CD4-positive, alpha-beta T cell (primary cell): ENCODE data around the gene LMAN2. TPM values are rescaled to one million over a fixed set of nuclear protein-coding genes. Genes with fewer than 3 reads are reported as not detected.

Experiments used
- ATAC-seq: fragments of 200-7000 bp; cut with Tn5 transposase; one replicate; pipeline ENCODE4 v1.10.0; 2022; ENCODE audit warnings: mild to moderate bottlenecking; ENCODE audit not compliant: poor library complexity
- CTCF ChIA-PET: fragments of 350-600 bp; sonication (Branson Sonifier 250); formaldehyde crosslinking; loops from one replicate; lab custom pipeline; 2021; ENCODE audit warnings: antibody characterized with exemption, inconsistent platforms; lab: Charles Lee
- POLR2A ChIA-PET: fragments of 350-600 bp; sonication (Branson Sonifier 250); formaldehyde crosslinking; loops from one replicate; lab custom pipeline; 2021; ENCODE audit warnings: antibody characterized with exemption, inconsistent platforms; lab: Charles Lee
- DNase-seq, 14 experiments: peaks; one replicate each; pipeline ENCODE4 v3.0.0-alpha.2; 2013 to 2020; ENCODE audit warnings: mixed read lengths in 2 of 14
- H3K27ac ChIP-seq, 2 donors: one replicate each; pipeline versions ENCODE4 v1.5.1 to v1.7.0; 2013; ENCODE audit warnings: low read length in 2 of 2, low read depth in 1 of 2, mild to moderate bottlenecking in 1 of 2
- H3K27me3 ChIP-seq, 2 experiments: 1 replicate in 1 of 2; 2 replicates in 1 of 2; pipeline versions ENCODE4 v1.6.1 to v1.7.0; 2013; ENCODE audit warnings: low read length in 2 of 2, control low read depth in 1 of 2, mild to moderate bottlenecking in 1 of 2, moderate library complexity in 1 of 2; ENCODE audit not compliant: insufficient read depth in 2 of 2, control insufficient read depth in 1 of 2
- H3K36me3 ChIP-seq: one replicate; pipeline ENCODE4 v1.6.1; 2013; ENCODE audit warnings: low read length, control low read depth; ENCODE audit not compliant: insufficient read depth
- H3K4me1 ChIP-seq: one replicate; pipeline ENCODE4 v1.6.1; 2013; ENCODE audit warnings: low read length, control low read depth; ENCODE audit not compliant: insufficient read depth
- H3K4me3 ChIP-seq: one replicate; pipeline ENCODE4 v1.5.1; 2013; ENCODE audit warnings: mild to moderate bottlenecking, low read length, moderate library complexity
- H3K9me3 ChIP-seq, 2 experiments: 1 replicate in 1 of 2; 2 replicates in 1 of 2; pipeline versions ENCODE4 v1.6.1 to v1.7.0; 2013; ENCODE audit warnings: low read length in 2 of 2, mild to moderate bottlenecking in 2 of 2, control low read depth in 1 of 2, moderate library complexity in 1 of 2; ENCODE audit not compliant: control insufficient read depth in 1 of 2, insufficient read depth in 1 of 2
- H3K27ac Mint-ChIP-seq: one replicate; pipeline ENCODE4 v1.8.0; 2020; ENCODE audit warnings: mixed read lengths
- H3K27me3 Mint-ChIP-seq: one replicate; pipeline ENCODE4 v1.8.0; 2021; ENCODE audit warnings: mixed read lengths
- H3K36me3 Mint-ChIP-seq: one replicate; pipeline ENCODE4 v1.8.0; 2021; ENCODE audit warnings: low read depth, mixed read lengths
- H3K4me1 Mint-ChIP-seq: one replicate; pipeline ENCODE4 v1.8.0; 2021; ENCODE audit warnings: low read depth, mixed read lengths
- H3K4me3 Mint-ChIP-seq: one replicate; pipeline ENCODE4 v1.8.0; 2020; ENCODE audit warnings: mild to moderate bottlenecking, mixed read lengths
- H3K9me3 Mint-ChIP-seq: one replicate; pipeline ENCODE4 v1.8.0; 2020; ENCODE audit warnings: mixed read lengths
- CTCF ChIP-seq: fragments of 200-600 bp; IDR thresholded peaks from one replicate; pipeline ENCODE4 v1.8.0; 2022; ENCODE audit warnings: antibody characterized with exemption, mild to moderate bottlenecking
- intact Hi-C, 2 experiments: fragments of 100-400 bp; cut with DNase I in 1 of 2; cut with micrococcal nuclease in 1 of 2; formaldehyde crosslinking; loops; one replicate each; pipeline versions ENCODE4 v1.15.1 to v1.9.0; 2023 to 2025; cut with DNase I, micrococcal nuclease
- total RNA-seq, 174 experiments: library from RNA in 2 of 174; stranded (reverse) in 2 of 174; gene quantifications; one replicate each; pipeline ENCODE4 v1.2.3 and lab custom pipeline; 2021 to 2026

Gene LMAN2
- total RNA-seq, 2 experiments from 2014 or later = 54.5 to 55.6 TPM

DNA sequence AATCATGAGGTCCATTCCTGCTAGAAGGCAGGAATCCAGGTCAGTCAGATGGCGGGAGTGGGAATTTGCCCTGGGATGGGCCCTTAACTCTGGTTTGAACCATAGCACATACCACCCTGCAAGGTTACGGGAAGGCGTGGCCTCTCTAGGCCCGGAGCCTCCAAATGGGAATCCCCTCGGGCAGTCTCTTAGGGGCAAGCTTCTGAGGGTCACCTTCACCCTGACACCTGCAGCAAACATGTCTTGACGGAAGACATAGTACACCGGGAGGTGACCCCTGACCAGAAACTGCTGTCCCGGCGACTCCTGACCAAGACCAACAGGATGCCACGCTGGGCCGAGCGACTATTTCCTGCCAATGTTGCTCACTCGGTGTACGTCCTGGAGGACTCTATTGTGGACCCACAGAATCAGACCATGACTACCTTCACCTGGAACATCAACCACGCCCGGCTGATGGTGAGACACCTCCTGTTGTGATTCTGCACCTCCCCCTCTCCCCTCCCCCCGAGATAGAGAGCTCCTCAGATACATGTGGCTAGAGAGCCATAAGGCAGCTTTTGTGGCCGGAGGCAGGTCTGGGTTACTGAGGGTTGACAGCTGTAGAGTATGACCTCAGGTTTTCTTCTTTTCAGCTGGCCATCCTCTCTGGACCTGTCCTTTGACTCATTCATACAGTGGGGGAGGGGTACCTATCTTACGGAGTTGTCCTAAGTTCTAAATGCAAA is 46.9 kb downstream of the LMAN2 start:
- Mint-ChIP-seq H3K27ac (peak overlapping the region; percentile 88), H3K9me3 (no peaks in the 10 kb centered on the region), H3K36me3 (peaks cover 48% of the 10 kb centered on the region), H3K27me3 (no peaks in the 10 kb centered on the region), H3K4me1 (peaks cover 77% of the 10 kb centered on the region), H3K4me3 (peak overlapping the region; percentile 90)
- intact Hi-C loops = loop anchor here in 1 of 2 experiments (5.0 to 10.0 kb wide), 2 partner anchors 172 to 850 kb away; partner anchors contain the start of genes NHP2 and NSD1
- ATAC-seq (no peak), DNase-seq (peak in 3 of 14 experiments; percentile 39 to 51 (median 42))
- ChIA-PET POLR2A (no interaction called here), CTCF (no interaction called here)
- Histone ChIP-seq H3K36me3 (peaks cover 21% of the 10 kb centered on the region), H3K4me1 (peaks cover 88% of the 10 kb centered on the region), H3K4me3 (peak overlapping the region; percentile 92), H3K9me3 (no peaks in the 10 kb centered on the region), H3K27me3 (no peaks in the 10 kb centered on the region), H3K27ac (peak overlapping the region; percentile 60 to 78)
- TF ChIP-seq CTCF = no peak

- intact Hi-C loops = loop anchor here in 1 of 2 experiments (1.0 to 10.0 kb wide), 4 partner anchors 172 to 851 kb away; partner anchors contain the start of genes NHP2, NSD1 and TMED9
- H3K27me3 Mint-ChIP-seq = no peaks in the 10 kb centered on the region
- H3K27ac Mint-ChIP-seq = peak overlapping the region; percentile 88
- Histone ChIP-seq H3K27me3 (no peaks in the 10 kb centered on the region), H3K4me1 (peaks cover 86% of the 10 kb centered on the region), H3K27ac (peak overlapping the region; percentile 60 to 78), H3K4me3 (peak overlapping the region; percentile 92), H3K9me3 (no peaks in the 10 kb centered on the region), H3K36me3 (peaks cover 21% of the 10 kb centered on the region)
- POLR2A ChIA-PET = interaction anchor here (0.7 to 3.4 kb wide), 5 partner anchors 9 to 171 kb away, joined by 3 to 15 read pairs (median 4); partner anchors contain the start of genes GRK6 and LMAN2
- H3K36me3 Mint-ChIP-seq = peaks cover 48% of the 10 kb centered on the region
- CTCF ChIA-PET = interaction anchor here (0.6 to 1.3 kb wide), 4 partner anchors 12 to 197 kb away, joined by 3 to 4 read pairs (median 4); no protein-coding TSS in a partner anchor
- ATAC-seq (peak; percentile 6), DNase-seq (peak in 1 of 14 experiments; percentile 30)
- H3K4me3 Mint-ChIP-seq = peak overlapping the region; percentile 90
- no peak for TF ChIP-seq CTCF
- H3K9me3 Mint-ChIP-seq = no peaks in the 10 kb centered on the region
- H3K4me1 Mint-ChIP-seq = peaks cover 77% of the 10 kb centered on the region
Observed at GRCh38 chr5:177303925-177304391, 47.5 kb downstream of the LMAN2 start.

DNA sequence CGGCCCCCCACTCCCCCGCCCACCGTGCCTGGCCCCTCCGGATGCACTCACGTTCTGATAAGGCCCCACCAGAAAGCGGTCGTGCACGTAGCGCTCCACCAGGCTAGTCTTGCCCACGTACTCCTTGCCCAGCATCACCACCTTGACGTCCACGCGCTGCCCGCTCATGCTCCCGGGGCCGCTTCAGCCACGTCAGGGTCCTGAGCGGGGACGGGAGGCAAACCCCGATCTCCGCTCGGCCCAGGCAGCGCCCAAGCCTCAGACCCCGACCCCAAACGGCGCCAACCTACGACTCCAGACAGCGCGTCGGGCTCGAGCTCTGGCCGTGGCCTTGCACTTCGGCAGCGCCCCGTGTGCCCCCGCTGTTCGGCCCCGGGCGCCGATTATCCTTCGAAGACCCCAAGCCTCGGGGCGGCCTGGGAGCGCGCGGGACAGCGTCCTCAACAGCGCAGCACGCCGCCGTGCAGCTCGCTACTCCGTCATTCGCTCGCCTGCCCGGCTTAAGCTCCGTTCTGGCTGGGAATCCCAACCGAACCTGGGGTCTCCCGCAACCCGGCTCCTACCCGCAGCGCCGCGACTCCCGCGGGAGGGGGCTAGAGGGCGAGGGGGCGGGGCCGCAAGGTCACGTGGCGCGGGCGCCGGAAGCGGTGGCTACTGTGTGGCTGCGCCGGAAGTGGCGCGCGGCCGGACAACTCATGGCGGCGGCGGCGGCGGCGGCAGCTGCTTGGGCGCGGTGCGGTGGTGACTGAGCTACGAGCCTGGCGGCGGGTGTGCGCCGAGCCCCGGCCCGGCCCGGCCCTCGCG is 48.1 kb downstream of the LMAN2 start, which contains the start of the genes PRELID1 and RAB24:
Gene PRELID1, plus strand, starts transcription at position 679 of the 804 bp plus-strand sequence. CDS start 187 bp downstream, outside the sequence.
Gene RAB24, minus strand, starts transcription at position 599 of the 804 bp plus-strand sequence. Its CDS starts 431 bp downstream, at position 168.
- peak within 1 kb of the TSS; percentile 90 for H3K4me3 Mint-ChIP-seq
- DNase-seq (peak; percentile 73 to 95 (median 86)), ATAC-seq (peak; percentile 67)
- H3K9me3 ChIP-seq = no peaks in the 10 kb centered on the region
- peaks cover 82% of the 10 kb centered on the region for H3K4me1 ChIP-seq
- no peaks in the 10 kb centered on the region for H3K27me3 ChIP-seq
- CTCF ChIA-PET = interaction anchor here (0.6 to 1.3 kb wide), 4 partner anchors 13 to 198 kb away, joined by 3 to 4 read pairs (median 4); no protein-coding TSS in a partner anchor
- peaks cover 21% of the 10 kb centered on the region for H3K36me3 ChIP-seq
- intact Hi-C loops = loop anchor here in 1 of 2 experiments (1.0 to 10.0 kb wide), 4 partner anchors 171 to 851 kb away; partner anchors contain the start of genes NHP2, NSD1 and TMED9
- H3K9me3 Mint-ChIP-seq = no peaks in the 10 kb centered on the region
- H3K4me1 Mint-ChIP-seq = peaks cover 81% of the 10 kb centered on the region
- H3K4me3 ChIP-seq = peak within 1 kb of the TSS; percentile 92
- H3K27ac Mint-ChIP-seq = peak within 1 kb of the TSS; percentile 88
- peaks cover 48% of the 10 kb centered on the region for H3K36me3 Mint-ChIP-seq
- peak within 1 kb of the TSS; percentile 60 to 78 for H3K27ac ChIP-seq
- H3K27me3 Mint-ChIP-seq = no peaks in the 10 kb centered on the region
- peak; percentile 43 for TF ChIP-seq CTCF
- POLR2A ChIA-PET = interaction anchor here (0.6 to 3.4 kb wide), 8 partner anchors 9 to 656 kb away, joined by 3 to 15 read pairs (median 3); partner anchors contain the start of genes GRK6, LMAN2 and TSPAN17
